Stimulated activated CD4-positive, alpha-beta T cell treated with anti-CD3 and anti-CD28 coated beads, Interleukin-12 subunit alpha, Interleukin-12 subunit beta, amount 100 ng/mL, for 48 hours (primary cell): Measurements from ENCODE around the gene SWAP70.
"Not testable (repeated sequence)": the region's sequence is repeated elsewhere in the genome, so short reads cannot be mapped to it uniquely, and the experiment has no call there.

Source experiments
- DNase-seq, 3 donors: peaks; one replicate each; pipeline ENCODE4 v3.0.0-alpha.2; 2020; ENCODE audit warnings: low read depth in 2 of 3, low spot score in 1 of 3

SWAP70 gene

GRCh38 chr11:9719566-9720289 is 55.9 kb downstream of the SWAP70 start:
- no peak for DNase-seq

GRCh38 chr11:9720290-9720630 is 56.4 kb downstream of the SWAP70 start:
- no peak for DNase-seq

- no peak for DNase-seq
Measured at GRCh38 chr11:9722023-9722422, 58.1 kb downstream of the SWAP70 start.

GRCh38 chr11:9722893-9723292 is 59.0 kb downstream of the SWAP70 start:
- no peak for DNase-seq

- DNase-seq, result no peak
Measured at GRCh38 chr11:9726321-9727022, 62.6 kb downstream of the SWAP70 start.

GRCh38 chr11:9728058-9728457 is 64.2 kb downstream of the SWAP70 start:
- DNase-seq, result no peak

GRCh38 chr11:9731256-9731655 is 67.4 kb downstream of the SWAP70 start:
- DNase-seq, result no peak

- no peak for DNase-seq
Measured at GRCh38 chr11:9732453-9732852, 68.6 kb downstream of the SWAP70 start.

GRCh38 chr11:9733212-9733611 is 69.3 kb downstream of the SWAP70 start:
- no peak for DNase-seq

GRCh38 chr11:9735236-9735635 is 71.4 kb downstream of the SWAP70 start:
- DNase-seq, result no peak

GRCh38 chr11:9735919-9736318 is 72.0 kb downstream of the SWAP70 start:
- no peak for DNase-seq

- no peak for DNase-seq
Measured at GRCh38 chr11:9736365-9736764, 72.5 kb downstream of the SWAP70 start.

- DNase-seq, result no peak
Measured at GRCh38 chr11:9738116-9738515, 74.2 kb downstream of the SWAP70 start.

- no peak for DNase-seq
Measured at GRCh38 chr11:9738707-9739106, 74.8 kb downstream of the SWAP70 start.

- no peak for DNase-seq
Measured at GRCh38 chr11:9739123-9739900, 75.4 kb downstream of the SWAP70 start.

GRCh38 chr11:9740202-9740883 is 76.5 kb downstream of the SWAP70 start:
- no peak for DNase-seq

GRCh38 chr11:9741260-9741659 is 77.4 kb downstream of the SWAP70 start:
- DNase-seq, result no peak

- DNase-seq, result not testable (repeated sequence)
Measured at GRCh38 chr11:9743512-9743911, 79.6 kb downstream of the SWAP70 start.

- no peak for DNase-seq
Measured at GRCh38 chr11:9745411-9746211, 81.7 kb downstream of the SWAP70 start.

- DNase-seq, result no peak
Measured at GRCh38 chr11:9747229-9747628, 83.4 kb downstream of the SWAP70 start.

GRCh38 chr11:9747828-9748227 is 84.0 kb downstream of the SWAP70 start:
- no peak for DNase-seq
